ENCODE measurements around the gene RALGPS1.
"Not testable (repeated sequence)": the region's sequence is repeated elsewhere in the genome, so short reads cannot be mapped to it uniquely, and the experiment has no call there.

RALGPS1 gene

DNA sequence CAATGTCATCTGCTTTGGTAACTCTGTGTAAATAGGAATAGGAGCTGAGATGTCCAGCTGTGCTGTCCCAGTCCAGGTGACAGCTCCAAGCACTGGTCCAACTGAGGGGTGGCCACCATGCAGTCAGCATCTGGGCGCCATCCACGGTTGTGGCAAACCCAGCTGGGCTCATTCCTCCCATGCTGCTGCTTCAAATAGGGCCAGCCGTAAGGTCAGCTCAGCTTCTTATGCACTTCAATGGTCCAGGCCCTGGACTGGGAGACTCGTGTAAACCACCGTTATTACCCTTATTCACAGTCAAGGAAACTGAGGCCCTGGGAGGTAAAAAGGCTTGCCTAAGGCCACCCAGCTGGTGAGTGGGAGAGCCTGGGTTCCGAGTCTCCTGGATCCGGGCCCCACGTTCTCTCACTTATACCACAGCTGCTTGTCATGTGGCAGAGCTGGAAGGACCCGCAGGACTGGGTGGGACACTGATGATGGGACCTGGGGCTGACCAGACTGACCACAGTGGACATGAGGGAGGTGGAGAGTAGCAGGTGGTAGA, 246.6 kb downstream of the RALGPS1 start:
- no peak for DNase-seq

DNA sequence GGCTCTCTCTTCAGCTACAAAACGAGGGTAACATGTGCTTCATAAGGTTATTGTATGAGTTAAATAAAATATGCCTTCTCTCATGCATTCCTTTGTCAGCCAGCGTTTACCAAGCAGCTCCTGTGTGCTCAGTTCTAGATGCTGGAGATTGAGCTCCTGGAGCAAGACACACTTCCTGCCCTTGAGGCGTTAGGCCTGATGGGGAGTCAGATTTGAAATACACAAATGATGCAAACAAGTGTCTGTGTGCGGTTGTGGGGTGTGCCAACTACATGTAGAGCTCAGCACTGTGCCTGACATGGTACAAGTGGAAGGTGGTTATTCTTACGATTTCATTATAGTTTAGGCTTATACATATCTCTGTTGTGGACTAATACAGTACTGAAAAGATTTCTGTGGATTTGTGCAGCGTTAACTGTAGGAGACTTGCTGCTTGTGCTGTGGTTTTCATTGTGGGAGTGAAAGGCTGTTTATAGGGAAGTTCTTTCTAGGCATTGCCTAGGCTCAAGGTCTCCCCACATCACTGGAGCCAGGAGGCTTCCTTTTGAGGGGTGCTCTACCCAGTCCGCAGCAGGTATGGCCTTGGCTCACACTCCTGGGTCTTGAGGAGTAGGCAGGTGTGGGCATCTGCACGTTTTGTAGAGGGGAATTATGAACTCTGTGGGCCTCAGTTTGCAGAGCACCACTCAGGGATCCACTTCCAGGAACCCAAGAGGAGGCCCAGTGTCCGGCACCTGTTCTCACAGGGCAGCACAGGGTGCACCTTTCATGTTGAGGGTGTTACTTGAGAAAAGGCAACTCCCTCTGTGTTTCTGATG, 247.7 kb downstream of the RALGPS1 start:
- DNase-seq, result peak; percentile 12

DNA sequence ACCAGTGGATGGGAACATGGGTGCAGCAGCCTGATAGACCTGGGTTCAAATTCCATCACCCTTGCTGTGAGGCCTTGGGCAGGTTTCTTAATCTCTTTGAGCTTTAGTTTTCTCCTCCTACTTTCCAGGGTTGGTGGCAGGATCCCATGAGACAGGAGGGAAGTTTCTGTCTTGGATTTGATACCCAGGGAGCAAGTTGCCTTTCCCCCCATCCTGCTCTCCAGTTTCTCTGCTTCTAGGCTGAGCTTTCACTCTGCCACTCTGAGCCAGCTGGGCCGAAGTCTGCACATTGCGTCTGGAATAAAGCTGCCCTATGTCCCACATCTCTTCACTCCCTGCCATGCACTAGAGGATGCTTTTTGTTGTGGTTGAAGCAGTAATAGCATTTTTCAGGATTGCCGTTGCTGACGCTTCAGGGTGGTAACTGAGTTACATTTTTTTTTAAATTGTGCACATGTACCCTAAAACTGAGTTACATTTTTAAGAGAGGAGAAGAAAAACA, 248.3 kb downstream of the RALGPS1 start:
- DNase-seq, result peak; percentile 27

DNA sequence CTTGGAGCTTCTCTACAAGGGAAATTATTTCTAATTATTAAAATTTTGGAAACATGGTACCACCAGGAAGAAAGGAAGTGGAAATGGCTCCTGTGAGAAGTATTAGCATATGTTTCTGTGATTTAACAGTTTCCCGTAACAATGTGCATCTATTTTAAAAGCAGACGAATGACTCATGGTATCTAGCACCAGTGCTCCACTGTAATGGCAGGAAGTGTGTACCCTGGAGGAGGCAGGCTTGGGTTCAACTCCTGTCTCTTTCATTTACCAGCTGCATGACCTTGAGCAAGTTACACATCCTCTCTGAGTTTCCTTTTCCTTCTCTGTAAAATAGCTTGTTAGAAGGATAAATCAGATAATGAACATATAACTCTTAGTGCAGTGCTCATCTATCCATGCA, 248.8 kb downstream of the RALGPS1 start:
- peak; percentile 83 for DNase-seq

DNA sequence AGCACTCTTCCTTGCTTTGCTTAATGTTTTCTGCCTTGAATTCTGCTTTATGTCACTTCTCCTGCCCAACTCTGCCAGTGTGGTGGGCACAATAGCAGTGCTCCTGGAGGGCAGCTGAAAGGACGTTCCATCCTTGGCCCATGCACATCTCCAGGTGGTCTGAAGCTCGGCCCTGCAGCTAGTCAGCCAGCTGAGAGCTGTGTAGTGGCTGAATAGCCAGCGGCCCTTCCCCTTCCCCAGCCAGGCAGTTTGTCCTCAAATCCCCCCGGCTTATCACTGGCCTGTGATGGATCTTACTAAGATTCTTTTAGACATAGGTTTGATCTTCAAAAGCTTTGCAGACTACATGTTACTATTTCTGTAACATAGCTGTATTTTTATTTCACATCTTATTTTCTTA, 250.5 kb downstream of the RALGPS1 start:
- DNase-seq, result no peak

DNA sequence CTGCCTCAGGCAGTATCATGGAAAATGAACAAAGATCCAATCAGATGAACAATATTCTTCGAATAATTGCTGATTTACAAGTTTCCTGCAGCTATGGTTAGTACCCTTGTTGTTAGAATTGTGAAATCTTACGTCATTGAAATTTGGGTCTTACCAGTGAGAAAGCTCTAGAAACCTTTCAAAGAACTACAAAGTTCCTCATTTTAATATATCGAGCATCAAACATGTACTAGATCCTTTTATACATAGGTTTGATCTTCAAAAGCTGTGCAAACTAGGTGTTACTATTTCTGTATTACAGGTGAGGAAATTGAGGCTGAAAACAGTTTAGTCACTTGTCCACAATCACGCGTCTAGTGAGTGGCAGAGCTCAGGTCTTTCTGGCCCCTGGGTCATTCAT, 251.5 kb downstream of the RALGPS1 start:
- no peak for DNase-seq

DNA sequence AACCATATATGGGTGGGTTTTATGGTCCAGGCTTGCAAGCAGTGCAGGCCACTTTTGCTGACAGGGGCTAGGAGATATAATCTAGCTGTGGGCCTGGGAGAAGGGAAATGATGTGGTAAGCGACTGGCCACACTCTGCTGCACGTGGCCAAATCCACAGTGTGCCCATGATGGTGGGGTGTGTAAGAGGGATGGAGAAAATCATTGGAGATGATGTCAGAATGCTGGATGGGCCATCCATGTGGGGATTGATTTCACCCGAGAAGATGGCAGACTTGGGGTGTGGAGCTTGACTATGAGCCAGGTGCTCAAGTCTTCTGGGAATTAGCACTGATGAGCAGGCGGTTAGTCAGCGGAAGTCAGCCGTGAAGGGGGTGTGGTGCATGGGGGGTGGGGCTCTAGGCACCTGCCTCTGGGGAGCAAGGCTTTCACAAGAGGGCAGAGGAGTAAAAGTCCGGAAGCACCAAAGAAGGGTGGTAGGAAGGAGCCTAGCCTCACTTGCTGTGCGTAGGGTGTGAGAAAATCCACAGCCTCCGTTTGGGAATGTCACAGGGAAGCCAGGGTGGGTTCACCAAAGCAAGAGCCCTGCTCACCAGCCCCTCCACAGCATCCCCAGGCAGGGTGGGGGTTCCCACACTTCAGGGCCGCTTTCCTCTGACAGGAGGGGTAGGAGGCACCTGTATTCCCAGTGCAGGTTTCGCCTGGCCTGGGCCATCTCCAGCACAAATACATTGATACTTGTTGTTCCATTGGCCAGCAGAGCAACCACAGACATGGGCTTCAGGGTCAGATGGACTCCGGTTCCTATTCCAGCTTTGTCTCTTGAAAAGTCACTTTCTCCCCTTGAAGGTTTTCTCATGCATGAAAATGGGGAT, 252.3 kb downstream of the RALGPS1 start:
- peak; percentile 48 for DNase-seq

DNA sequence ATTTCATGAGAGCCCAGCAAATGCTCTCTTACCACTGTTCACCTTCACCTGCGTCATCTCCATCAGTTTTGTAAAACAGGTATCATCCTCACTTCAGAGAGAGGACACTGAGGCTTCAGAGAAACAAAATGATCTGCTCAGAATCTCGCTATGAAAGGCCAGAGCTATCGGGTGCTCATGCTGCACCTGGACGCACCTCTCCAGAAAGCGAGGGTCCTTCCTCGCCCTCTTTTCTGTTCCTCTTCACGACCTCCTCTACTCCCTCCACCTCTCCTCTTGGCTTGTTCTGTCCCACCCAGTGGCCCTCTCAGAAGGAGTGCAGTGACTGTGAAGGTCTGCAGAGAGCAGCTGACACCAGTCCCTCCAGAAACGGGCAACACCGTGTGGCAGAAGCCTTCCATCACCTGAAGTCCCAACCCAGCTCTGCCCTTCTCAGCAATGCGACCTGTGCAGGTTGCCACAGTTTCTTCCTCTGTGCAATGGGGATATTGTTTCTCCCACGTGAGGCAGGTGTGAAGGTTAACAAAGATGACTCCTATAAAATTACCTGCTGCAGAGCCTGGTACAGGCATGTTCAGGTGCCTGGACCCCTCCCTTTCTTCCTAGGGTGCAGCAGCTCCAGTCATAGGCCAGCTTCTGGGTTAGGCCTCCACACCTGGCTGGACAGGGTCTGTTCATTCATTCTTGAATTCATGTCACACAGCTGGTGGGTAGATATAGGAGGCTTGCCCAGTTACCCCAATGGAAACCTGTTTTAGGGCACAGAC, 253.2 kb downstream of the RALGPS1 start:
- no peak for DNase-seq

DNA sequence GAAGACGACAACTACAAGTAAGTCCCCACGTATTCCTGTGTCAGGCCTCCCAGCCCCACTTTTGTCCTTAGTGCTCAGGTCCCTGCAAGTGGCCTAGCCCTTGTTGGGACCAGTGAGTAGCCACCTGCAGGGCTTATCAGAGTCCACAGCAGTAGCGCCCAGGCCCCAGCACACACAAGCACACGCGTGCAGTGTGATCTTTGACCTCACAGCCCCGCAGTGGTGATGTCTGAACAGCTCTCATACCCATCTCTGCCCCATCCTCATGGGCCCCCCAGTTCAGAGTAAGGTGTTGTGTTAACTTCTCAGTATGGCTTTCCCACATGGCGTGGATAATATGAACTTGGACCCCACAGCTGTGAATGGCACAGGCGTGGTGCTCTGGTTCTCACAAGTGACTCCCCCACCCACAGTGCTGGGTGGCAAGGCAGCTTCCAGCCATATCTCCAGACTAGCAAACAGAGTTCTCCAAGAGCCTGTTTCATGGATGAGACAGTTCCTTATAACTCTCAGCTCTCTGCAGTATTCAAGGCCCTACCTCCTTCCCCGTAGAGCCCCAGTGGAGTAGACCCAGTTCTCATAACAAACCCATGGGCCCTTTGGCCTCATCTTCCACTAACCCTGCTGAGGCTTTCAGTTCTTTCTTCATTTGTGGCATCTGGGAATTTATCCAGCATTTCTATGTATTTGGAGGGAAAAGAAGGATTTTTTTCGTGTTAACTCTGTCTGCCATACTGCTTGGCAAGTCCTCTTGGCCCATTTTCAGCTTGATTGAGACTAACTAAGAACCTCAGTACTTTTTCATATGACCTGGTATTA, 254.4 kb downstream of the RALGPS1 start:
- DNase-seq, result no peak

DNA sequence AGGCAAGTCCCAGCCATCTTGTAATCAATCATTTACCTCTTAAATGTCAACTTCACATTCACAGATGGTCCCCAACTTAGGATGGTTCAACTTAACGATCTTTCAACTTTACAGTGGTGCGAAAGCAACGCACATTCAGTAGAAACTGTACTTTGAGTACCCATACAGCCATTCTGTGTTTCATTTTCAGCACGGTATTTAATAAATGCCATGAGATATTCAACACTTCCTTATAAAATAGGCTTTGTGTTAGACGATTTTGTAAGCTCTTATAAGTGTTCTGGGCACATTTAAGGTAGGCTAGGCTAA, 254.9 kb downstream of the RALGPS1 start:
- DNase-seq, result no peak

DNA sequence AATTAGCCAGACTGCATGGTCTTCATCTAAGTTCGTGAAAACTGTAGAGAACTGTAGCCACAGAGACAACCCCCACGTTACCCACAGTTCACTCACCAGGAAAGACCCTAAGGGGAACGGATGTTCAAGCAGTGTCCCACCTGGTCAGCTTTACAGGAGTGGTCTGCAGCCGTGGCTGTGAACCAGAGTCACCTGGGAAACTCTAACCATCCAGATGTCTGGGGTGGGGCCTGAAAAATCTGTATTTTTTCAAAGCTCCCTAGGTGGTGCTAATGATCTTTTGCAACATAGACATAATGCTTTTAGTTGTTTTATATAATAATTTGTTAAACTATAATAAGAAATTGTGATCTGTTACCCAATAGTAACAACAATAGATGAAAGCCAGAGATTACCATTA, 255.5 kb downstream of the RALGPS1 start:
- no peak for DNase-seq

DNA sequence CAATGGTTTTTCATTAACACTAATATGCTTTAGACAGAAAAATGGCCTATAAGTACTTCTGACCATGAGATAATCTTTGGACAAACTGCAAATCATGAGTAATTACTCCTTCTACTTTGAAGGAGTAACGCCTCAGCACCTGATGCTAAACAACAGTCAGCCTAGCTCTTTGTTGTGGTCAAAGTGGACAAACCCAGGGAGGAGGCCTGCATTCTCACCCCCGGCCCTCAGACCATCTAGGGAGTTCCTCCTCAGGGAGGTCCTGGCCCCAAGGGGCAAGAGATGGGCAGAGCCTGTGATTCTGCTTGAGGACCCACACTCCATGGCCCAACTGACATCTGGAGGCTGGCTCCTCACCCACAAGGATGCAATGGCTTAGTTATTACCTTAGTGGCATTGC, 256.1 kb downstream of the RALGPS1 start:
- no peak for DNase-seq

DNA sequence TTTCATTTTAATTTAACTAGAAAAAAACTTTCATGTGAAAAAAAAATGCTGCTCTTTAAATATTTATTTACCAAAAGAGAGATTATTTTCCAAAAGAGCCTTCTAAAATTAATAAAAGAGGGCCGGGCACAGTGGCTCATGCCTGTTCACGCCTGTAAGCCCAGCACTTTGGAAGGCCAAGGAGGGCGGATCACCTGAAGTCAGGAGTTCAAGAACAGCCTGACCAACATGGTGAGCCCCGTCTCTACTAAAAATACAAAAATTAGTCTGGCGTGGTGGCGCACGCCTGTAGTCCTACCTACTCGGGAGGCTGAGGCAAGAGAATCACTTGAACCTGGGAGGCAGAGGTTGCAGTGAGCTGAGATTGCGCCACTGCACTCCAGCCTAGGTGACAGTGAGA, 256.8 kb downstream of the RALGPS1 start:
- DNase-seq, result not testable (repeated sequence)

DNA sequence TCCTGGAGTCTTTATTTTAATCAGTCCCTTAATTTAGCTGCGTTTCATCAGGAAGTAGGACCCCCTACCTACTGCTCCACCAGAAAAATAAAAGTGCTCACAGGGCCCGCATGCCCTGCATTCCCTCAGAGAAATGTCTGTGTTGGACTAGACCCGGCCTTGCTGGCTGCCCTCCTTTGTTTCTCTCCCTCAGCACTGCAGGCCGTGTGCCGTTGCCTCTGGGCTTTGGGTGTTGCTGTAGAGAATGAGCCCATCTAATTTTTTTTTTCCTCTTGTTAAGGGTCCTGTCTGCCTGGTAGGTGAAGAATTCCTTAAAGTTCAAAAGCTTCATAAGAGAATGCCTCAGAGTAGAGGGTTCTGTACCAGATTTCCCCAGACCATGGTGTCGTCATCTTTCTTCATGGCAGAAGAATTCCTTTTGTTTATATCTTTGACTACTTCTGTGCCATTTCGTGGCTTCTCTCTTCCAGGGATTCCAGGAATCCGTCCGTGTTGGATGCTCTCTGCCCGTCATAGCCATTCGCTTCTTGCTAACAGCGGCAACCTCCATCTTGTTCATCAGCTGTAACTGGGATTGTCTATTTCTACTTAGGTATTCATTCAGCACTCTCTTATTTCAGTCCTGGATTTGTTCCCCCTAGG, 257.6 kb downstream of the RALGPS1 start:
- DNase-seq, result peak; percentile 15

DNA sequence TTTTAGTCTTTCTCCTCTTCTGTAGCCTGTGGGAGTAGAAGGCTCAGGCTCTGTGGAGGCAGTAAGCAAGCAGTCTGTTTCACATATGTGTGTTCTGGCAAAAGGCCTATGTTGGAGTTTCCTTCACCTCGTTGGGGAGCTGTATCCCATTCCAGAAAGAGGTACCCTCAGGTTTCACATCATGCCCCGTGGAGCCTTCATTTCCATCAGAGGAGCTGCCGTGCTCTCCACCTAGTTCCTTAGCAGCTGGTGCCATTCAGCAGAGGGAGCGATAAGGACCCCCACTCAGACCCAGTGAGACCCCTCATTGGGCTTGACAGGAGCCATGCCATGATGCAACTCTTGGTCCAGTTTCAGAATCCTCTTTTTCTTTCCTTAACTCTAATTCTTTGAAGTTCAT, 258.5 kb downstream of the RALGPS1 start:
- DNase-seq, result no peak

DNA sequence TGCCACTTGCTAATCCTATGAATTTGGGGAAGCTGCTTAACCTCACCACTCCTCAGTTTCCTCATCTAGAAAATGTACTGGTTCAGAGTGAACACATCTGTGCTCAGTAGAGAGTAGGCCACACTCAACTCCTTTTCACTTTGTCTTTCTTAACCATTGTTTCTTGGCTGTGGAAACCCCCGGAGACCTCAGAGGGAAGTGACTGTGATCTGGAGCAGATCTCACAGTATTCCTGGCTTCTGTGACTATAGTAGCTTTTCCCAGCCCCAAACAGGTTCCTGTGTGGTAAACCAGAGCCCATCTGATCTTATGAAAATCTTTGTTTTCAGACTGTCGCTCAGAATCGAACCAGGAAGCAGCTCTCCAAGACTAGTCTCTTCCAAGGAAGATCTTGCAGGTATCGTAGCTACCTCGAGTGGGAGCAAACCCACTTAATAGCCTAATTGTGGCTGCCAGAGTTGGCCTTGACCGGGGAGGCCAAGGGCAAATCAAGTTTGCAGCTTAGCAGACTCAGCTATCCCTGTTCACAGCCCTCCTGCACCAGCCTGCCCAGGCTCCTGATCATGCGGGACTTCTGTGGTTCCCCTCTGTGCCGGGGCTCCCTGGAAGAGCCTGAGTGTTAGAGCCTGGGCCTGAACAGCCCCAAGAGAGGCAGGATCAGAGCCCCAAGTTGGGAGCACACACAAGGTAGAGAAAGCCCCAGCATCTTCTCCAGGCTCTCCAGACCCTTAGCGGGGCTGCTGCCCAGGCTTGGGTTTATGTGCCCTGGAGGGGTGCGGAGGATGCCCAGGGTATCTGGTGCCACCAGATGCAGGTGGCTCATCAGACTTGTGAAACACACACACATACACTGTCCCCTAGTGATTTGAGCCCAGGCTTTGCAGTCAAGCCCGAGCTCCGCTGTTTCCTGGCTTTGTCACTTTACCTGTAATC, 260.1 kb downstream of the RALGPS1 start:
- no peak for DNase-seq

DNA sequence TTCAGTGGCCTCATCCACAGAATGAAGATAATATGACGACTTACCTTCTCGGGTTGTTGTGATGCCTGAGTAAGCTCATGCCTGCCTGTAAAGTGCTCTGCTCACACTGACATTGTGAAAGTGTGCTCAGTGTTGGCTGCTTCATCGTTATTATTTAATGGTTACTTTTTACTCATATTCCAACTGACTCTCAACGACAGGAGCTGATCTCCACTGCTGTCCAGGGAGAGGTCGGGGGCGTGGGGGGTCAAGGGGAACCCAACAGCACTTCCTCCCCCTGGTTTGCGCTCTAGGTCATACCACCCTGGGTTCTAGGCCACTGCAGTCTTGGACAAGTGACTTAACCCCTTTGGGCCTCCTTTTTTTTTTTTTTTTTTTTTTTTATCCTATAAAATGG, 260.7 kb downstream of the RALGPS1 start:
- no peak for DNase-seq

DNA sequence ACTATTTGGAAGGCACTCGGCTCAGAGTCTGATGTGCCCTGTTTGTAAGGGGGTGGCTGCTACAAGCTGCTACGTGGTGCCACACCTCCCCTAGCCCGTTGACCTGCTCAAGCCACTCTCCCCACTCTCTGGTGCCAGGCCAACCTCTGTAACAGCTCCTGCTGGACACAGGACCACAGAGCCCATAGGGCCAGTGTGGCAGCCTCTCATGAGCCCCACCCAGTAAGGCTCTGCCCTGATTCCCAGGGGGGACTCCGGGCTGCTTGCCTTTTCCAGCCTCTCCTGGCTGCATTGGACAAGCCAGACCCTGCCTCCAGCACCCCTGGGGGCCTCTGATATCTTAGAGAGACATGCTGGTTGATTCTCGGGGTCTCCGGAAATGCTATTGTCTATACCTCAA, 261.2 kb downstream of the RALGPS1 start:
- DNase-seq, result no peak

DNA sequence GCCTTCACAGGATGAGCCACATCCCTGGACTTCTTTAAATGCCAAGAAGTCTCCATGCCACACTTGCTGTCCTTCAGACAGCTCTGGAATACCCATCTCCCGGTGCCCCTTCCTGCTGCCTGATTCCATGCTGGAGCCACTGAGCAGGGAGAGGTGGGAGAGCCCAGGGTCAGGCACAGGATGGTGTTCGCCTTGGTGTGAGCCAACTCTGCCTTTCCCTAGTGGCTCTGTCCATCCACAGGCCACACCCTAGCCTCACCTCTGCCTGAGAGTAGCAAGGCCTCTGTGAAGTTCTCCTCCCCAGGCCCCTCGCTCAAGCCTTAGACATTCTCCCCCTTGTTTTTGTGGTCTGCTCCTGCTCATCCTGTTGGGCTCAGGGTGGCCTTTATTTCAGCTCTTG, 262.0 kb downstream of the RALGPS1 start:
- no peak for DNase-seq

DNA sequence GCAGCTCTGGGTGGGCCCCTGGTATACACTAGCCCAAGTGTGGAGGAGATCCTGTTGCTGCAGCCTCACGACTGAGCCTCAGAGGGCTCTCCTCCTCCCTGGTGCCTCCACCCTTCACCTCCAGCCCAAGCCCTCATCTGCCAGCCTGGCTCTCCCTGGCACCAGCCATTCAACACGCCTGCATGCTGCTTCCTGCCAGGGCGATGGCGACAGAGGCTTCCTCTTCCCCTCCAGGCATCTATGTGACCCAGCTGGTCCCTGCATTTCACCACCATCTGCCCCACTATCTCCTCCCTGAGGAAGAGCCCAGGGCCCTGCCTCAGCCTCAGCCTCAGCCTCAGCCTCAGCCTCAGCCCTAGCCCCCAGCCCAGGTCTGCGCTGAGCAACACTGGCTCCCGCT, 262.6 kb downstream of the RALGPS1 start:
- no peak for DNase-seq

Data from fibroblast of skin of right biceps (primary cell).